Ramos (cell line): ENCODE results near the gene CHAT.

Experiments used
- in situ Hi-C: fragments of 300-500 bp; cut with MboI; formaldehyde crosslinking; loops from one replicate; pipeline ENCODE4 v1.14.3; 2022; ENCODE audit warnings: low sequenced_read_pairs; ENCODE audit not compliant: unreplicated experiment

Gene CHAT

GRCh38 chr10:49622426-49623425 lies 8.9 kb downstream of the CHAT start:
- in situ Hi-C loops: no loop called here

- in situ Hi-C loops: no loop called here
These were observed 10.8 kb downstream of the CHAT start for GRCh38 chr10:49624629-49625028.

- in situ Hi-C loops: no loop called here
These were observed 11.6 kb downstream of the CHAT start for GRCh38 chr10:49625411-49625810.

DNA sequence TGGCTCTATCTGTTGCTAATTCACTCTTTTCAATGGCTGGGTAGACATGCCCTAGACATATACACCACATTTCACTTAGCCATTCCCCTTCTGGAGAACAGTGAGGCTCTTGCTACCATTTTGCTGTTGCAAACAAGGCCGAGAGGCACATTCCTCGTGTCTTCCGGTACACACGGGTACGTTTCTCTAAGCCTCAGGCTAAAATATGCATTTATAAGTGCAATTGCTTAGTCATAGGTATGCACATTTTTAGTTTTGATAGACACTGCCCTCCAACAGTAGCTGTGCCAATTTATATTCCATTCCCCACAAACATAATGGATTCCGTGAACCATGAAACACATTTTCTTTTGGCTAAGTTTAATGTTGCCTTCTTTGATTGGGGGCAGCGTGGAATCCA lies 13.2 kb downstream of the CHAT start:
- in situ Hi-C loops: no loop called here

DNA sequence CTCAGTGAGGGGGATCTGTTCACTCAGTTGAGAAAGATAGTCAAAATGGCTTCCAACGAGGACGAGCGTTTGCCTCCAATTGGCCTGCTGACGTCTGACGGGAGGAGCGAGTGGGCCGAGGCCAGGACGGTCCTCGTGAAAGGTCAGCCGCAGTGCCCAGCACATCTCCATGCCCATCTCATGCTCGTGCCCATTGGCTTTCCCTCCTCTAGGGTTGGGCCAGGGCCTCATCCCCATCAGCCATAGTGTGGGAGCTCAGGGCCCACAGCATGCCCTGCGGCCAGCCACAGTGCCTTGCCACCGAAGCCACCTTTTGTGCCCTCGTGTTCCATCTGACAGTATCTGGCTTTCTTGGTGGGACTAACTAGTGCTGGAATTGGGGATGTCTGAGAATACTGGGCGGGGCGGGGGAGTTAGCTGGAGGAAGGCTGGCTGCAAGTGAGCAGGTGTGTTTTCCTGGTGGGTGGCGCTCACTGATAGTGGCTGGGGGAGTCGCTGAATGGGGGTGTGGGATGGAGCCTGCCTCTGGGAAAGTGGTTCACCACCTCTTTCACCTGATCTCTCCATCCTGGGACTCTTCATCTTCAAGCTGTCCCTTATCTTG lies 13.9 kb downstream of the CHAT start:
- in situ Hi-C loops: no loop called here

DNA sequence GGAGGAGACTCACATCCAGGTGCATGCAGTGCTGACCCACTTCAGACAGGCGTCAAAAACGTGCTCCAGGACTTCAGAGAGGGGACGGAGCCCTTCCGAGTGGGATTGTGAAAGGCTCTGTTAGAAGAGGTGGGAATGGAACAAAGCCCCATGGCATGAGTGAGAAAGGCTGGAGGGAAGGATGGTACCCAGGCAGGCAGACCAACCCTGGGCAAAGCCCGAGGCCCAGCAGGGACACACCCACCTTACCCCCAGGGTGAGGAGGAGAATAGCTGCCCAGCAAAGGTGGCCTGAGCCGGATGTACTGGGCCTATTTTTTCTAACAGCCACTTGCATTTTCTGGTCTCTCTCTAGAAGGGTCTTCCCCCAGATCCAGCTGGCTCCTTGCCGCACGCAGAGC lies 14.8 kb downstream of the CHAT start:
- in situ Hi-C loops: no loop called here

DNA sequence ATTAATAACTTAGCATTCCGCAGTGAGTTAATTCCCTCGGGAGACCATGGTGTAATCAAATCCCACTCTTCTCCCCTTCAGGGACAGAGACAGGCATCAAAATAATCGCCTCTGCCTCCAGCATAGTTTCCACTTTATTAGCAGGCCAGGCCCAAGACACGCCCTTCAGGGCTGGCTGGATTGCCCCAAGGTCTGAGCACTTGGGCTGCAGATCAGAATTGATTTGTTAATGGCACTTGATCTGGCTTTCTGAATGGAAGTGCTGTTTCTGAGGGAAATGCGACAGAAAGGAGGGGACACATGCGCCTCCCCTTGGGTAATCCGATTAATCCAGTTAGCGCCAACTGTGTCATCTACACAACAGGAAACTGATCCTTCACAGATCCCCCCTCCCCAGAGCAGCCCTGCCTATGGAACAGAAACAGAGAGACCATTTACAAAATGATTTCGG lies 15.6 kb downstream of the CHAT start:
- in situ Hi-C loops: no loop called here

DNA sequence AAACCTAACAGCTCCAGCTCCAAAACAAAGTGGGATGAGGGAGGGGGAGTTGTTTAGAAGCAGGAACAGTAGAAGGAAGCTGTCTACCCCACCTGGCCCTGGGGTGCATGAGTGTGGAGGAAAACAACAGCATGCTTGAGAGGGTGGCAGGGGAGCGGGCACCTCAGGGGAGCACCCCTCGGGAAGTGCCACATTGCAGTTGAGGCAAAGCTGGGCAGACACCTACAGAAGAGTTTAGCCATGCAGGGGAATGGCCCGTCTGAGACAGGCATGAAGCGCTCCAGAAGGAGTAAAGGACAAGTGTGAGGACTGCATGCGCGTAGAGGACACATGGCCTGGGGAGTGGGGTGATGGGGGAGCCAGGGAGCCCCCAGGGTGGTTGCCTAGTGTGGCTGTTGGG lies 18.1 kb downstream of the CHAT start:
- in situ Hi-C loops: no loop called here

GRCh38 chr10:49632406-49633317 lies 18.8 kb downstream of the CHAT start:
- in situ Hi-C loops: no loop called here

GRCh38 chr10:49633327-49634068 lies 19.7 kb downstream of the CHAT start:
- in situ Hi-C loops: no loop called here

GRCh38 chr10:49634069-49634660 lies 20.3 kb downstream of the CHAT start:
- in situ Hi-C loops: no loop called here

DNA sequence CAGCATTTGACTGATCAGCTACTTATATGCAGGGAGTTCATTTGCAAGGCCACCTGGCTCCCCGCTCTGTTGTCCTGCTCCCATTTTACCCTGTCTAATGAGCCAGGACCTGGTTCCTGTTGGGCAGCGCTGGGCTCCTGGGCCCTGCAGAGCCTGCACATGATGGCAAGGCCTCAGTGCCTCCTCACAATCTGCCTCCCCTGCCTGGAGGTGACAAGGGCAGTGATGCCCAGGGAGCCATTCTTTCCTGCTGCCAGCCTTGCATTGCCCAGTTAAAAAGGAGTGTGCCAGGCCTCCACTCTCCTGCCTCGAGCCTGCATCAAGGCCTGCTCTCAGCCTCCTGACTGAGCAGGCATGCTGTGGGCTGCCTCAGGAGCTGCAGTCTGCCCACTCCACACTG lies 28.5 kb downstream of the CHAT start:
- in situ Hi-C loops: no loop called here

DNA sequence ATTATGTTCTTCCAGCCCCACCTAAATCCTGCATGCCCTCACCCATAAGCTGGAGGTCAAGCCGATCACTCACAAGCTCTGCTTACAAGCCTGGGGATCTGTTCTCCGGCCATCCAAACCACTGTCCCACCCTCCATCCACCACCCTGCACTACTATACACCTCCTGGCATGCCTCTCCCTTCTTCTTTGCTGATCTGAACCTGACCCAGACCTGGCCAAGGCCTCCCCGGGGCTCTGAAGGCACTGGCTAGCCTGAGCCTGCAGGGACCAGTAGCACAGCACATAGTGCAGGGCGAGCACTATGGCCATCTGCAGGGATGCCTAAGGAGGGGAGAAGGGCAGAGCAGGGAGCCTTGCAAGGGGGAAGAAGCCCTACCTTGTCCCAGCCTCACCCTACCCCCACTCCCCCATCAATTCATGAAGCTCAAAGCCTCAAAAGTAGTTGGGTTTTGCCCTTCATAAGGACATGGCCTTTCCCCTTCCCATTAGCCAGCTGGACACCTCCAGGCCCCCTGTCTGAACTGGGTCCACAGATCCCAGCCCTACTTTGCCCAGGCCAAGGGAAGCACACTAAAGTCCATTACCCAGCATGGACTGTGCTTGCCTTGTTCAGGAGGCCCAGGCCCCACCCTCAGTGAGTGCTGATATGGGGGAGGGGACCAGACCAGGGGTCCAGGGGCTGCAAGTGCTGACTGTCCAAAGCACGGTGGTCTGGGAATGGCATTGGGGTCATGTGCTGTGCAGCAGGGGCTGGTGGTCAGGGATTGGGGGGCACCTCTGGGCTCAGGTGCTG lies 29.6 kb downstream of the CHAT start:
- in situ Hi-C loops: no loop called here

GRCh38 chr10:49644035-49644646 lies 30.3 kb downstream of the CHAT start:
- in situ Hi-C loops: no loop called here

DNA sequence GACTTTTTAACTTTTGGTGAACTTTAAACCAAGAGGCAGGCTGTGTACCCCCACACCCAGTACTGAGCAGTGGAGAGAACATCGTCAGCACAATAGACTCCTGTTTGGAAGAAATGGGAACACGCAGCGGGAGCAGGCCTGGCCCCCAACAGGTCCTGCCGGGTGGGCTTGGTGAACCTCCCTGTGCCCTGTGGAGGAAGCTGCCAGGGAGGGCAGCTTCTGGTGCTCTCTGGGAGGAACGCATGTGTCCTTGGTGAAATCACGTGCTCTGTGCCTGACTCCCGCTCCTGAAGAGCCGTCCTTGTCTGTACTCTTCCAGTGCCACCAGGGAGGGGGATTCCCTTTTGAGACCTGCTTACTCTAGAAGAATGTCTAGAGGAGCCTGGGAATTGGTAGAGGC lies 31.6 kb downstream of the CHAT start:
- in situ Hi-C loops: no loop called here

DNA sequence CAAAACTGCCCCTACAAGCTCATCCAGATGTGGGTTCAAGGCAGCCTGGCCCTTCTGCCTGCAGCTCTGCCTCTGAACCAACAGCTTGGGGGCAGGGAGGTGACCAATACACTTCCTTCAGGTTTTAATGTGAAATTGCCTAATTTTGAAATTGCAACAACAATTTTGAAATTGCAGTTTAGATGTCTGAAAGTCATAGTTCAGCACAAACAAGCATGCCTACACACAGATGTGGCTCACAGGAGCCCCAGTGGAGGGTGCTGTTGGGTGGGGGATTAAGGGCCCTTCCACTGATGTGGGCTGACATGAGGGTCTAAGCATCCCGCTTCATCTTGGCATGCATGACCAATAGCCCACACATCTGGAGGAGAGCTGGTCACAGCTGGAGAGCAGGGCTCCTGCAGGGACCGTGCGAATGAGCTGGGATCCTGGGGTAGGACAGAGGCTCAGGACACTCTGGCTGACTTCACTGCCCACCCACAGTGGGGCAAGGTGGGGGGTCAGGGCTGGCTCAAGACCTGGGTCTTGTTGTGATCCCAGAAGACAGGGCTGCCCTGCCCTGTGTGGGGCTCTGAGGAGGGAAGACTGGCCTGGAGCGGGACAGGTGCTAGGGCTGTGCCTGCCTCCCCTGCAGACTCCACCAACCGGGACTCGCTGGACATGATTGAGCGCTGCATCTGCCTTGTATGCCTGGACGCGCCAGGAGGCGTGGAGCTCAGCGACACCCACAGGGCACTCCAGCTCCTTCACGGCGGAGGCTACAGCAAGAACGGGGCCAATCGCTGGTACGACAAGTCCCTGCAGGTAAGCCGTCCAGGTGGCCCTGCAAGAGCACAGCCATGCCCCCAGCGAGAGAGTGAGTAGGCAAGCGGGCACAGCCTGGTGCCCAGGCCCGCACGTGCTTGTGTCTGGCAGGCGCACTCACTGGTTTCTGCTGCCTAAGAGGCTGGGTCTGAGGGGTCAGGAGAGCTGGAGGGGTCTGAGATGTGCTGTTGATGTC lies 32.3 kb downstream of the CHAT start:
- in situ Hi-C loops: no loop called here

- in situ Hi-C loops: no loop called here
These were observed 33.7 kb downstream of the CHAT start for GRCh38 chr10:49647554-49647953.
